Measurements from ENCODE around the gene CHST15.

The CHST15 gene

GRCh38 chr10:124092860-124093773 lies at the start of gene CHST15:
TSS of gene CHST15 (minus strand) at chr10:124093598. CDS start at chr10:124046212, 47,386 bp downstream.
- no peak for DNase-seq (ENCODE audit: low spot score)

- DNase-seq (ENCODE audit: low spot score) = no peak
Observed at GRCh38 chr10:124142960-124143359, 49.6 kb upstream of the CHST15 start.

- no peak for DNase-seq (ENCODE audit: low spot score)
Observed at GRCh38 chr10:124142006-124142739, 48.8 kb upstream of the CHST15 start.

GRCh38 chr10:124138883-124139348 lies 45.5 kb upstream of the CHST15 start:
- DNase-seq (ENCODE audit: low spot score) = no peak

- peak; percentile 64 for DNase-seq (ENCODE audit: low spot score)
Observed at GRCh38 chr10:124138195-124138882, 44.9 kb upstream of the CHST15 start.

GRCh38 chr10:124134251-124134893 lies 41.0 kb upstream of the CHST15 start:
- DNase-seq (ENCODE audit: low spot score) = no peak

GRCh38 chr10:124132876-124133275 lies 39.5 kb upstream of the CHST15 start:
- DNase-seq (ENCODE audit: low spot score) = no peak

GRCh38 chr10:124132306-124132705 lies 38.9 kb upstream of the CHST15 start:
- DNase-seq (ENCODE audit: low spot score) = no peak

GRCh38 chr10:124131172-124131571 lies 37.8 kb upstream of the CHST15 start:
- no peak for DNase-seq (ENCODE audit: low spot score)

GRCh38 chr10:124130198-124130900 lies 37.0 kb upstream of the CHST15 start:
- DNase-seq (ENCODE audit: low spot score) = no peak

- no peak for DNase-seq (ENCODE audit: low spot score)
Observed at GRCh38 chr10:124129471-124129870, 36.1 kb upstream of the CHST15 start.

GRCh38 chr10:124128811-124129145 lies 35.4 kb upstream of the CHST15 start:
- no peak for DNase-seq (ENCODE audit: low spot score)

GRCh38 chr10:124127965-124128810 lies 34.8 kb upstream of the CHST15 start:
- no peak for DNase-seq (ENCODE audit: low spot score)

- no peak for DNase-seq (ENCODE audit: low spot score)
Observed at GRCh38 chr10:124127563-124127962, 34.2 kb upstream of the CHST15 start.

- no peak for DNase-seq (ENCODE audit: low spot score)
Observed at GRCh38 chr10:124126983-124127385, 33.6 kb upstream of the CHST15 start.

- DNase-seq (ENCODE audit: low spot score) = no peak
Observed at GRCh38 chr10:124126145-124126982, 33.0 kb upstream of the CHST15 start.

GRCh38 chr10:124125305-124126116 lies 32.1 kb upstream of the CHST15 start:
- no peak for DNase-seq (ENCODE audit: low spot score)

- no peak for DNase-seq (ENCODE audit: low spot score)
Observed at GRCh38 chr10:124124769-124125161, 31.4 kb upstream of the CHST15 start.

Data from pons (tissue), 1 donor.